Measurements from ENCODE around the gene ACSL5. TPM values are rescaled to one million over a fixed set of nuclear protein-coding genes. Genes with fewer than 3 reads are reported as not detected.

ACSL5 gene, protein sequence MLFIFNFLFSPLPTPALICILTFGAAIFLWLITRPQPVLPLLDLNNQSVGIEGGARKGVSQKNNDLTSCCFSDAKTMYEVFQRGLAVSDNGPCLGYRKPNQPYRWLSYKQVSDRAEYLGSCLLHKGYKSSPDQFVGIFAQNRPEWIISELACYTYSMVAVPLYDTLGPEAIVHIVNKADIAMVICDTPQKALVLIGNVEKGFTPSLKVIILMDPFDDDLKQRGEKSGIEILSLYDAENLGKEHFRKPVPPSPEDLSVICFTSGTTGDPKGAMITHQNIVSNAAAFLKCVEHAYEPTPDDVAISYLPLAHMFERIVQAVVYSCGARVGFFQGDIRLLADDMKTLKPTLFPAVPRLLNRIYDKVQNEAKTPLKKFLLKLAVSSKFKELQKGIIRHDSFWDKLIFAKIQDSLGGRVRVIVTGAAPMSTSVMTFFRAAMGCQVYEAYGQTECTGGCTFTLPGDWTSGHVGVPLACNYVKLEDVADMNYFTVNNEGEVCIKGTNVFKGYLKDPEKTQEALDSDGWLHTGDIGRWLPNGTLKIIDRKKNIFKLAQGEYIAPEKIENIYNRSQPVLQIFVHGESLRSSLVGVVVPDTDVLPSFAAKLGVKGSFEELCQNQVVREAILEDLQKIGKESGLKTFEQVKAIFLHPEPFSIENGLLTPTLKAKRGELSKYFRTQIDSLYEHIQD
- 122 and 133 TPM in 2 replicates for total RNA-seq (2014; rRNA removed; shearing (Covaris generic))

DNA sequence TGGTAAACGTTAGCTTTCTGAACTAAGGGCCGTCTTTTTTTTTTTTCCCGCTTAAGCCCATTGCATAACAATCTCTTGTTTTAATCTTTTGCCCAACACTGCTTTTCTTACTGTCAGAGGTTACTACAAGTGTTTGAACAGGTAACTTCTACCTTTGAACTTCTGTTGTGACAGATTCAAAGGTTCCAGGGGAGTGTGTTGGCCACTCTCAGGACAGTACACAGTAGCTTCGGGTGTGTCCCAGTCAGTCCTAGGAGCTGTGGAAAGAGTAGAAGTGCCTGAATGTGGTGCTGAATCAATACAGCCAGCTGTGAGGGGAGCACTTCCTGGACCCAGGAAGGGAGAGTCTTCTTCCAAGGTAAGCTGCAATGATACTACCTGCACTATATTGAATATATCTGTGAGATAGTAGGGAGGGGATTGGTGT lies at the start of gene ACSL5:
Gene ACSL5 (plus strand): TSS at position 205 of the 427 bp plus-strand sequence. CDS start 20,831 bp downstream, outside the sequence.
- peak; percentile 49 for DNase-seq (ENCODE audit: low spot score)

DNA sequence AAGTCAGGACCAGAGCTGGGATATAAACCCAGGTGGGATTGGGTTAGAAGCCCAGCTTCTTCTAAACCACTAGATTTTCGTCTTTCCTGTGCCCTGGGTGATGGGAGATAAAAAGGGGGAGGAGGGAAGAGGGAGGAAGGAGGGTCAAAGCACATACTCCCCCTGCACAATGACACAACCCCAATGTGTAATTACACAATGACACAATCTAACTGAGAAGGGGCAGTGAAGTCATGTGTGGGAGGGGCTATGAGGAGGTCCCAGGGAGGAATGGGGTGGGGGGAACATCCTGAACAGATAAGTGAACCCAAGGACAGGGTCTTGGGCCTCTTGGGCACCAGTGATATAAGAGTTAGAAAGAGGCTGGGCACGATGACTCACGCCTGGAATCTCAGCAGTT lies 46.2 kb upstream of the ACSL5 start:
- DNase-seq (ENCODE audit: low spot score) = no peak

DNA sequence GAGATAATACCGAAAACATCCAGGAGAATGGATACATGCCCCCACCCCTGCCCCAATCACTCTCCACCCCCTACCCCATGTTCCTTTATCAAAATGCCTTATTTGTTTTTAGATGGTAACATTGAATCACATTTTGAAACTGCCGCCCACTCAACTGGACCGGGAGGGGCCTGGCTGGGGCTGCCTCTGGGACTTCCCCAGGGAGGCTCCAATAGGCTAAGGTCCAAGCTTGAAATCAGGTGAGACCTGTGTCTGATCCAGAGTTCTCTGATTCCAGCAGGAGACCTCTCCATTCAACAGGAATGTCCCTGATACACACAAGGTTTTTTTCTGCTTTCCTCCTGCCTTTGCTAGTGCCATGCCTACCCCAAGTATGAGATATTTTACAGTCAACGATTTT lies 43.8 kb upstream of the ACSL5 start:
- no peak for DNase-seq (ENCODE audit: low spot score)

DNA sequence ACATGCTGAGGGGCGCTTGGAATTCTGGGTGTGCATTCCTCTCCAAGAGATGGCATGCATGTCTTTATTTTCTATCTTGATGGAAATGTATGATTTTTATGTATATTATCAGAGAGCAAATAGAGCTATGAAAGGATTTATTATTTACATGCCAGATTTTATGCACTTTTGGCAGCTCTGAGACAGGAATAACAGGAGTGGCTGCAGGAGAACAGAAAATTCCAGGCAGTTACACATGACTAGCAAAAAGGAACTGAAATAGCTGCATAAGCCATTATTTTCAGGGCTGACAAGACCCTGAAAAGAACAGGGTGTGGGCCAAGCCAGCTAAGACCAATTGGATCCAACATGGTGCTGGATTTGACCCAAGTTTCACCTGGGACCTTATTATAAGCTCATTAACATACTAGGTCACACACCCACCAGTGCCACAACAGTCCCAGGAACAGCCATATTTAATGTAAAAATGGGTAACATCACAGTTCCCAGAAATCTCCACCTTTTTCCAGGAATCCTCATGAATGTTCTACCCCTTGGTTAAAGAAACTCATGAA lies 43.2 kb upstream of the ACSL5 start:
- DNase-seq (ENCODE audit: low spot score) = no peak

DNA sequence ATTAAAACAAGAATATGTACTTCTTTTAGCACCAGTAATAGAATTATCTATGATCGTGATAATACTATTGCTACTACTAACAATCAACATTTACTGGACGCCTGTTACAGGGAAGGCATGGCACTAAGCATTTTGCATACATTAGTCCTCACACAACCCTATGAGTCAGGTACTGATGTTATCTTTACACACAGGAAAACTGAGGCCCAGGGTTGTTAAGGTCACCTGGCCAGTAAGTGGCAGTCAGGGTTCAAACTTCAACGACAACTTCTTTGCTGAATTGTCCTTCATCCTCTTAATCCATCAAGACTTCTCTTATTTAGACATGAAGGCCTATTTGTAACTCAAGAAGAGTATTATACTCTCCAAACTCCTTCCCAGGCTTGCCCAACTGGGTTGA lies 41.9 kb upstream of the ACSL5 start:
- no peak for DNase-seq (ENCODE audit: low spot score)

DNA sequence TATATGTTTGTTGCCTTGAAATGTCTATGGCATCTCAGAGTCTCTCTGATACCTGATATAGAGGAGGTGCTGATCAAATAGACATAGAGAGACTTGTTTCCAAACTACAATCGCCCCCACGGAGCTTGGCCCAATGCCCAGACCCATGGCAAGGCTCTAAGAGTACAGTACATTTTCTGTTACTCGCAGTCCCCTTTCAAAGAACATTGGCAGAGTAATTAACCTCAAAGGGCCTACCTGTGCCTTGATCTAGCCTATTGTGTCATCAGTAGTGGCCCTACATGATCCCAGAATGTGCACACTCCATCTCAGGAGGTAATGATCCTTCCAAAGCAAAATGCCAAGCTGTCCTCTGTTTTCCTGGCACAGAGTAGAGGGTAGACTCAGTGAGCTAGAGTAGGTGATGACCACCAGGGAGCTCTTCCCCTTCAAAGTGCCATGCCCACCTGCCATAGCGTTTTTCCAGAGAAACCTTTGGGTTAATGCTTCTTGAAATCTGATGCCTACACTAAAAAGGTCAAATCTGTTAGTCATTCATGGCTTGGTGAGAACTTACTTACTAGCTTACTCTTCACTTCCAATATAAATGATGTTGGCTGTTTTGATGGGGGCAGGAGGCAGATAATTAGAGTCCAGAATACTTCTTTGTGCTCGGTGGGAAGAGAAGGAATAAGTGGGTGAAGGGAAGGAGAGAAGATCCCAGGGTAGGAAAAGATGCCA lies 41.2 kb upstream of the ACSL5 start:
- no peak for DNase-seq (ENCODE audit: low spot score)

DNA sequence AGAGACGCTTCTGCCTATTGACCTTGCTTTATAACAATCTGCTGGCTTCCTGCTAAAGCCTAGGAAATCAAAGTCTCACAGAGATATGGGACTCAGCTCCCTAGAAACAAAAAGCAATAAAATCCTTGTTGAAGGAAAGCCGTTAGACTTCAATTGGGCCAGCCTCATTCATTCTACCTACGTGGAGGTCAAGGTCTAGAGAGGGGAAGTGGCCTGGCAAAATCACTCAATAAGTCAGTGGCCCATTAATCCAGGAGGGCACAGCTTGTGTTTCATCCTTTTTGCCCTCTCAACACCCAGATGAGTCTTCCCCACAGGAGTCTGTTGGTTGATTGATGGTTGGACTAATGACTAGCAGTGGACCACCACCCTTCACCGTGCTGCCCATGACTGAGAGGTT lies 40.5 kb upstream of the ACSL5 start:
- DNase-seq (ENCODE audit: low spot score) = no peak

DNA sequence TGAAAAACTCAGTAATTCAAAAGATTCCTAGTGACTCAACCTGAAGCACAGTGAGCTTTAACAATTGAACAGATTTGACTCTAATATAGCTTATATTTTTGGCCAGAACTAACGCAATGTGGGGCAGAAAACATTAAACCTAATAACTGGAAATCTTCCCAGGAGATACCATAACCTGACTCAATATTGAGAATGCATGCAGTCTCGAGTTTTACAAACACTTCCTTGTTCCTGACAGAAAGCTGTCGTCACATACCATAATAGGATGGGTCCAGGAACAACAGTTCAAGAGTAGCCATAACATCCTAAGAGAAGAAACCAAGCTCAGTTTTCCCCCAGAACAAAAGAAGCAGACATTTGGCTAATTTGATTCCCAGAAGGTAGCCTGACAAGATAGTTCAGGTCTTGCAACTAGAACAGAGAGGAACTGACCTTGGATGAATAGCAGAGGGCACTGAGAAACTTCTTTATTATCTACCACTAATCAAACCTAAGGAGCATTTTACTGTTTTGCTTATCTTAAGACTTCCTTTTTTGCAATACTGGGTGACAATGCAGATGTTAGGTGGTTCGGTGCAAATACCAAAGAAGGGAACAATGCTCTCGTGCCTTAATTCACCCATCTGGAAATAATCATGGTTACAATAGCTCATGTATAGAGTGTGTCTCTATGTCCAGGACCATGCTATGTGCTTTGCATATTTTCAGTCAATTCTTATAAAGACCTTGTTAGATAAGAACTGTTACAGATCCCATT lies 38.6 kb upstream of the ACSL5 start:
- peak; percentile 28 for DNase-seq (ENCODE audit: low spot score)

DNA sequence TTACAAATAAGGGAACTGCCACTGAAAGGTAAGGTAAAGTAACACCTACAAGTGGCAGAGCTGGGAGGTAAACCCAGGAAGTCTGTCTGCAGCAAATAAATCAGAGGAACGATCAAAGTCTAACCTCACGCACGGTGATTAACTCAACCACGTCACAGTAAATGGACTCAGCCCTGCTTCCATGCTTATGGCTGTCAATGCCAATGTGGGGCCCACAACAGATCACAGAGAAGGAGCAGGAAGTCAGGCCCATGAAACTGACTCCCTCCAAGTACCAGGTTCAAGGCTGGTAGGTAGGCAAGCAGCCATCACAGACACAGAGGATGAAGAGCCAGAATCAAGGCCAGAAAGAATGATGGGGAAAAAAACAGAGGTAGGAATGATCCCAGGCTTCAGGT lies 38.0 kb upstream of the ACSL5 start:
- peak; percentile 78 for DNase-seq (ENCODE audit: low spot score)

DNA sequence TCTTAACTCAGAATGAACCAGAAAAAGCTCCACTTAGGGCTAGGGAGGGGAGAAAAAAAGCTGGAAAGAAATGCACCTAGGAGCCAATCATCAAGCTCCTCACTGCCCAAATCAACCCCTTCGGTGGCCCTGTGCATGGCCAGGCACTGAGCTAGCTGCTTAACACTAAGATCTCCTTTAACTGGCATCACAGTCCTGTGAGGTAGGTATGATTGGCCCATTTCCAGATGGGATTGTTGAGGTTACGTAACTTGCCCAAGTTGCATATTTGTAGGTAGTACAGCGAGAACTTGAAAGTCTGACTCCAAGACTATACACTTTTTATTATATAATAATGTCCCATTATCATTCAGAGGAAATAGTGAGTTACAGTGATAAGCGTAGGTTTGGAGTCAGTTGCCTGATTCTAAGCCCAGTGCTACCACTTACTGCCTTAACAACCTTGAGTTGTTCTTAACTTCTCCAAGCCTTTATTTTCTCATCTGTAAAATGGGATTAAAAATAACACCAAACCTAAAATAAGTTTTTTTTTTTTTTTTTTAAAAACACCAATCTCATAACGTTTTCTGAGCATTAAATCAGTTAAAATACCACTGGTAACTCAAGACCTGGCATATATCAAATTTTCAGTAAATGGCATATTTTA lies 37.2 kb upstream of the ACSL5 start:
- no peak for DNase-seq (ENCODE audit: low spot score)

DNA sequence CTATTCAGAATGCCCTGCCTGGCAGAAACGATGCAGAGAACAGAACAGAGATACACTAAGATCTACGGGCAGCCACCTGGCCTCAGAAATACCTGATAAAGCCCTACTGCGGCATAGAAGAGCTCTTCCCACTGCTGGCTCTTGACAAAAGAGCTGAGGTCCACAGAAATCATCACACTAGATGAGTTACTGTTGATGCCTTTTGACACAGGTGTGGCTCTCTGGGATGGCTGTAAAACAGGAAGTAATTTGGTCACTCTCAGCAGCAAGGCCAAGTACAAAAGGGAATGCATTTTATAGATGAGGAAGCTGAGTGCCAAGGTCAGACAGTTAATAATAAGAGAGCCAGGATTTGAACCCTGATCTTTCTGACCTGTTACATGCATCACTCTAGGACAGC lies 35.0 kb upstream of the ACSL5 start:
- DNase-seq (ENCODE audit: low spot score) = peak; percentile 2

DNA sequence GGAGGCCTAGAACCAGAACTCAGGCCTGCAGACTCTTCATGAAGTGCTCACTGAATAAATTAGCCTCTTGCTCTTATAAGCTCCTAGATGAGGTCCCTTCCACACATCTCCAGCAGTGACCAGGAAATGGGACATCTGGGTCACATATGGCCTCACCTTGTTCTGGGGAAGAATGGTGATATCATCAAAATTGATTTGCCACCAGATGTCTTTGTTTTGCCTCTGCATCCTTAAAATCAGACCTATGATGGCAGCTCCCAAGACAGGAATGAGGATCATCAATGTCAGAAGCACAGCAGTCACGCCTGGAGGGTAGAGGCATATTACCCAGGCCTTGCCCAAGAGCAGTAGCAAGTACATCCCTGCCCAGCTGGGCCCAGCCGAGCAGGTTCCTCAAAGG lies 33.3 kb upstream of the ACSL5 start:
- DNase-seq (ENCODE audit: low spot score) = no peak

DNA sequence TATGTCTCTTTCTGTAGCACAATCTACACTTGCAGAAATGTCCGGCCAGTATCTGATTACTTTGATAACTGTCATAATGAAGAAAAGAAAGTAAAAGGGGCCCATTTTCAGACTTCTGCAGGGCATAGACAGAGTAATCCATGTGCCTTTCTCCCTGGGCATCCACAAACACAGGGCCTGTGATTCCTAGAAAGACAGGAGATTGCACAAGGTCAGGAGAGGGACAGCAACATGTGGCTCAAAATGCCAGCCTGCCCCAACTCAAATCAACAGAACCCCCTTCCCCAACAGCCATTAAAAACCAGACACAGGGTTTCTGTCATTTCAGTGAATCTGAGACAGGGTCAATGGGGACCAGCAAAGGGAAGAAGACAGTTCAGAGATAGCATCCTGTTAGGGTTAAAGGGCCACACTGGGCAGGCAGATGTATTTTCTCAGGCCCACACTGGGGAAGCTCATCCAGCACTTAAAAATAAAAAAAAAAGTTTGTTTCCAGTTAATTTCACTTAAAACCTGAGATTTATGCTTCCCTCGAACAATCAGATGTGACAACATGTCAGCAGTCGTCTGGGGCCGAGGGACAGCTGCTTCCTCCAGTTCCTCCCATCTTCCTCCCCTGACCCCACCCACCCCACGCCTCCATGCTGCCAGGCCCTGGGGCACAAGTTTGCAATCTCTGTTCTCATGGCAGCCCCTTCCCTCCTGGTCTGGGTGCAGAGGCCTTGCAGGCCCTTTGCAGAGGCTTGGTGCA lies 30.7 kb upstream of the ACSL5 start:
- no peak for DNase-seq (ENCODE audit: low spot score)

DNA sequence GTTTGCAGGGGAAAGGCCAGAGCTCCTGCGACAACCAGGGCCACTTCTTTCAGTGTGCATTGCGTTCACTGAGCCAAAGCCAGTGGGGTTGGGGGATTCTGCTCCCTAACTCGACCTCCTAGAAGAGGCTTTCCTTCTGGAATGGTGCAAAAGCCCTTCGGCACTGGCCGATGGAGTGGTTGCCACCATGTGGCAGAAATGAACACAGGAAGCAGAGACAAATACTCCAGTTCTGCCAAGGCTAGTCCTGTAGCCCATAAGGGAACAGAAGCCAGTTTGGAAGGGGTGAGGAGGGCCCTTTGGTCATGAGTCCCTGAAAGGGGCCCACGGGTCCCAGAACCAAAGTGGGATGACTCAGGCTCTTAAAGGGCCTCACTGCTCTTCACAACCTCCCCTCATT lies 29.7 kb upstream of the ACSL5 start:
- no peak for DNase-seq (ENCODE audit: low spot score)

DNA sequence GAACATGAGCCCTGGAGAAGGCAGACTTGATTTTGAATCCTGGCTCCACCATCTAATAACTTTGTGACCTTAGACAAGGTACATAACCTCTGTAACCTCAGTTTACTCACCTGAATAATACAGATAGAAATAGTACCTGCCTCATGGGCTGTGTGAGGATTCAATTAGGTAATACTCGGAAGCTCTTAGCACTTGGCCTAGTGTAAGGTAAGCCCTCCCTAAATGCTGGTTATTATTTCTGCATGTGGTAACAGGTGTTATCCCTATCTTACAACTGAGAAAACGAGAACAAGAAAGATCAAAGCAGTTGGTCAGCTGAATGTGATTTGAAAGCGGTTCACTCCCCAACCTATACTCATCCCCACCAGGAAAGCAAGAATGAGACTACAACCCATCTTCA lies 28.7 kb upstream of the ACSL5 start:
- no peak for DNase-seq (ENCODE audit: low spot score)

DNA sequence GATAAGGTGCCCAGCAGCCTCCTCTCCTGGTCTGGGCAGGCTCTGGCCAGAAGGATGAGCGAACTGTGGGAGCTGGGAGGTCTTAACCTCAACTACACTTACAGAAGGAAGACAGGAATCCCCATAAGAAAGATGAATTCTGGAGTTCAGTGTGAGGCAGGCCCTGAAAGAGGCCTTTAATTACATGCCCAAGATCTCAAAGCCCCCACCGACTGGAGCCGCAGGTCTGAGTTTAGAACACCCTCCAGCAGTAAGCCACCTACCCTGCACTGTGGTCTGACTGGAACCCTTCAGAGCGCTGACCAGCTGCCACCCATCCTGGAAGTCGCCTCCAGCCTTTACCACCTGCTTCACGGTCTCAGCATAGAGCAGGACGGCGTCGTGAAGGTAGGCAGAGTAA lies 28.2 kb upstream of the ACSL5 start:
- no peak for DNase-seq (ENCODE audit: low spot score)

DNA sequence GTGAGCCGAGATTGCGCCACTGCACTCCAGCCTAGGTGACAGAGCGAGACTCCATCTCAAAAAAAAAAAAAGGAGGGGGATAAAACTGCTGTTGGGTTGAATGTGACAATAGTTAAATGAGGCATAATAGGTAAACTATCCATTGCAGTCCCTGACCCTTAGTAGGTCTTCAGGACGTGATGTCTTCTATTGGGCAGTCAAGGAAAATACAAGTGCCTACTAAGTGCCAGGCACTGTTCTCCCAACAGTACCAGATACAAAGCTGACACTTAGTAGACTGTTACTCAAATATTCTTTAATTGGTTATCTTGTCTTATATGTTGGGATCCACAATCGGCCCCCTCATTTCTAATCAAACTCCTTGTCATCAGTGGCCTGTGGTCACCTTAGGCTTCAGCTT lies 27.1 kb upstream of the ACSL5 start:
- no peak for DNase-seq (ENCODE audit: low spot score)

DNA sequence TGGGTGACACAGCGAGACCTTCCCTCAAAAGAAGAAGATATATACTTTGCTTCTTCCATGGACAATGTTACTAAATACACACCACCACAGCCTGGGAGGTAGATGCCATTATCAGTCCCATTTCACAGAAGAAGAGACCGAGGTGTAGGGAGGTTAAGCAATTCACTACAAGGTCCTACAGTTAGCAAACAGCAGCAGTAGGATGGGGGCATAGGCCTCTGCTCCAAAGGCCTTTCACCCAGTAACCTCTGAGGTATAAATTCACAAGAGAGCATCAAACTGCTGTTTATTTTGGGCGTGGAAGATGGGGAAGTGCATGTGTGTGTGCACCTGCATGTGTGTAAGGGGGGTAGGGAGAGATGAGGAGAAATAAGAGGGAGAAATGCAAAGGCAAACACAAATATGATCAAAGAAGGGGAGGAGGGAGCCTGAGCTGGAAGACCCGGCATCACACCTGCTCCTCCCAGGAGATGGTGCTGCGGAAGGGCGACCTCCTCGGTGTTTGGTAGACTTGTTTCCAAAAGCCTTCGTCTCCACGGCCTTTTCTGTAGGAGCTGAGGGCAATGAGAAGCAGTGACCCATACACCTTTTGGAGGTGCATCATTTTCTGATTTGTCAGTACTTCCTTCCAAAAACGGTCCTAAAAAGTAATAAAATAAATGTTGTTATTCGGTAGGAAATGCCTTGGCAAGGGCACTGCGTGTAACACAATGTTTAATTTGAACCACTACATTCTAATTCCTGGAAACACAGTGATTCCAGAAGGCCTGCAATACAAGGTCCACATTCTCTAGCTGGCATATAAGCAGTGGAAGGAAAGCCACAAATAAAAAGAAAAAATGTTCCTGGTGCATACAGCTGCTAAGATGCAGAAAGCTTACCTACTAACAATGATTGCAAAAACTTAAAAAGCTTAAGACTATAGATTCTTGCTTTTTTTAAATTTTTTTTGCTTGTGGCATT lies 25.9 kb upstream of the ACSL5 start:
- no peak for DNase-seq (ENCODE audit: low spot score)

DNA sequence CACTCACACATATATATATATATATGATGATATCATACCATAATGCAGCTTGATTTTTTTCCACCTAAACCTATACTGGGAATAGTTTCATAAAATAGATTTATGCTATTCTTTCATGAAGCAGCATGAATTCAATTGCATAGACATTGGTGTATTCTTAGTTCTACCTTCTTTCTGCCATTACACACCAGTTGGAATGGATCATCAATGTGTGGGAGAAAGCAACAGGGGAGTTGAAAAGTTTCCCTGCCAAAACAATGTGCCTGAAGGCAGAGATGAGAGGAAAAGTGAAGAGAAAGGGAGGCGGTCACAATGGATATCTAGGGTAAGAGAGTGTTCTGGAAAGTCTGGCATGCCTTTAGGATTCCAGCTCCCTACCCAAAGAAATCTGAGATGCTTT lies 25.2 kb upstream of the ACSL5 start:
- no peak for DNase-seq (ENCODE audit: low spot score)

All from HT-29 (cell line).